GM18868 (cell line): ENCODE results near the gene LIMCH1.

Experiments used
- ATAC-seq: cut with Tn5 transposase; IDR thresholded peaks from one replicate; pipeline ENCODE4 v1.9.1; 2021; ENCODE audit warnings: mild to moderate bottlenecking, moderate library complexity; ENCODE audit not compliant: unreplicated experiment

LIMCH1 gene

DNA sequence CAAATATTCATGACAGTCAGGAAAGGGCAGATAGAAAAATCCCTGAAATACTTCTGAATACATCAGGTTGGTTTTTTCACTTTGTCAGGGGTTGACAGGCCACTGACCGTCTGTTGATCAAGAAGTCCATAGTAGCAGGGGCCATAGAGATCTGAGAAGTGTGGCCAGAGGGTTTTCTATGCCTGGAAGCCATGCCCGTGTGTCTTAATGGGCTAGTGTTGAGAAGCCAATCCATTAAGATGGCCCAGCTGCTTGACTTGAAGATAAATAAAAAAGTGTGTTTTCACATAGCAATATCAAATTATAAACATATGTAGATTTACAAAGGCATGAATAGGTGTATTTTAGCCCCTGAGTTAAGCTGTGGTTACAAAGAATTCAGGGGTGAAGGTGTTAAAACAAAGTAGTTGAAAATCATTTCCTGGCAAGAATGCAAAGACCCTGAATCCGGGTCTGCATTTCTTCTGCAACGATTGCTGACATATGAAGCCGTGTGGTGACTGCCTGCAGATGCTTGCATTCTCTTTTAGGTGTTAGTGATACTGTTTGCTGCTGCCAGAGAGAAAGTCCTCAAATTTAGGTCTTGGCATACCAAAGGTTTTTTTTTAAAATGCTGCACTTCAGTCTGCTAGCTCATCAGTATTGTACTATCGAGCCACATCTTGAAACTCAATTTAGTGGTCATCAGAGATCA is 9.3 kb upstream of the LIMCH1 start:
- ATAC-seq: no peak

DNA sequence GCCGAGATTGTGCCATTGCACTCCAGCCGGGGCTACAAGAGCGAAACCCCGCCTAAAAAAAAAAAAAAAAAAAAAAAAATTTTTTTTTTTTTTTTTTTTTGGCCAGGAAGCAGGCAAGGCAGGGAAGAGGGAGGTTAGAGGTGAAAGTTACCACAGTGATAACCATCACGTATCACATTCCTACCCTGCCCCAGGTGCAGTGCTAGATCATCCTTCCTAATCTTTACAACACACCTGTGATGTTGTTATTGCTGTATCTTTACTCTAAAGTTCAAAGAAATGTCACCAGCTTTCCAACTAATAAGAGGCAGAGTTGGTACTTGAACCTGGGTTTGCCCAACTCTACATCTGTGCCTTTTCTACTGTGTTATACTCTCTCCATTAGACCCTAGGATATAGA is 7.2 kb upstream of the LIMCH1 start:
- no peak for ATAC-seq

DNA sequence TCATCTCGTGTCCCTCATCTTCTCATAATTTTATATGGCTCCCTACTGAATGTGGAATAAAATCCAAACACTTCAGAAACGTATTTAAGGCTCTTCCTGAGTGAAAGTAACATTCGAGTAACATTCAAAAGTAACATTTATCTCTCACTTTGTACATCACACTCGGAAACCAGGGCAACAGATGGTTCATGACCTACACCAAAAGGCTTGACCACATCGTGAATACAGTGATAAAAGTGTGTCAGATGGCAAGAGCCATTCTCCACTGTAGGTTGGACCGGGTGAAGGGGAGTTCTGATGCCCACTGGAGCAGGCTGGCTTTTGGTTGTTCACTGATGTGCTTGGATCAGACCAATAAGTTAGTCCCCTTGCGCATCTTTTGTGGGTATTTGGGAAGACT is 5.6 kb upstream of the LIMCH1 start:
- no peak for ATAC-seq

DNA sequence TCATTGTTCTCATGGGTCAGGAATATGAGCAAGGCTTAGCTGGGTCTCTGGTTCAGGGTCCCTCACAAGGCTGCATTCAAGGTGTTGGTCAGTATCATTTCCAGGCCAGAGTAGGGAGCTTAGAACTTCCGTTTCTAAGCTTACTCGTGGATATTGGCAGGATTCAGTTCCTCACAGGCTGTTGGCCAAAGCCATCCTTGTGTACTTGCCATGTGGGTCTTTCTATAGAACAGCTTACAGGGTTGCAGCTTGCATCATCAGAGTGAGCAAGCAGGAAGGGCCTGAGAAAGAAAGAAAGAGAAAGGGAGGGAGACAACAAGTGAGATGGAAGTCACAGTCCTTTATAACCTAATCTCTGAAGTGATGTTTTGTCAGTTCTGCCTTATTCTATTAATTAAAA is 5.1 kb upstream of the LIMCH1 start:
- ATAC-seq: no peak

DNA sequence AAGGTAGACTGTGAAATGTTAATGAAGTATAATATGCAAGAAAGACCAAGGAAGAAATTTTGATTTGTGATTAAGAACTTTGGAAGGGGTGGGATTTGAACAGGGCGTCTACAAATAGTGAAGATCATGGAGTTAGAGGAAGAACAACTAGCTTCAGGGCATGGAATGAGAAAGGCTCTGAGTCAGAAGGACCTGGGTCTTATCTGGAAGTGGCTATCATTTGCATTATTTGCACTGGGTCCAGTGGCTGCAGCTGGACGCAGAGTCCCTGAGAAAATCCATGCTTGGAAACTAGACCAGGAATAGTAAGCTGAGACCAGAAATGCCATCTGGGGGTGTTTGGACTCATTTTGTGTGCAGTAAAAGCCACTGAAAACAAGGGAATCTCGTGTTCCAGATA is 4.3 kb upstream of the LIMCH1 start:
- ATAC-seq: no peak

DNA sequence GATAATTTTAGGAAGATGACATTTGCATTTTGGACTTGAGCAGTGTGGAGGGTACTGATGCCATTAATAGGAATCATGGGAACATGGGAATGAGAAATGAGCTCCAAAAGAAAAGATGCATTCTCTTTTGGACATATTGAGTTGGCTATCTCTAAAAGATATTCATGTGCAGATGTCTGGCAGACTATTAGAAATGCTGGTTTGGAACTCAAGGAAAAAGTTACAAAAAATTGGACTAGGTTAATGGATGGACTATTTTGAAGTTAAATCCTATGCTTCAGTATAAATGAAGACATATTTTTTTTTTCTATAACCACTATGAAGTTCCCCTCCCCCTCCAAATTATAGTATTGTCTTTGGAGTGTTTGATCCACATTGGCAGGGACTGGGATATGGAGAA is 3.6 kb upstream of the LIMCH1 start:
- no peak for ATAC-seq

DNA sequence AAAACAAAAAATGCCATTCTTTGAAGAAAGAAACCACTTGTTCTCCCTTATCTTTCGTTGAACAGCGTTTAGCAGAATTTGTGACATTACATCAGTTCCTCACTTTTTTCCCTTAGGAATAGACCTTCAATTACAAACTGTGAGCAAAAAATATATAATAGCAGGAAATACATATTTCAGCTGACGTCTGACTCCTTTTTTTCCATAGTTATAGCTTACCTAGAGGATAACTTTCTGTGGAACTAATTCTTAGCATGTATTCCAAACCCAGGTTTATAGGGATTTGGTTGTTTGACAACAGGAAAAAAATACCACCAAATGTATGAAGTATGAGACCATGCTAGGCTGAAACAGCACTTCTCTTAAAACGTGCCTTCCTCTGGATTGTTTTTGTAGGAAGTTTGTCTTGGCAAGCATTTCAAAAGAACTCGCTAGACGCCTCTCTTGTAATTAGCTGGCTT is 2.0 kb upstream of the LIMCH1 start:
- no peak for ATAC-seq

DNA sequence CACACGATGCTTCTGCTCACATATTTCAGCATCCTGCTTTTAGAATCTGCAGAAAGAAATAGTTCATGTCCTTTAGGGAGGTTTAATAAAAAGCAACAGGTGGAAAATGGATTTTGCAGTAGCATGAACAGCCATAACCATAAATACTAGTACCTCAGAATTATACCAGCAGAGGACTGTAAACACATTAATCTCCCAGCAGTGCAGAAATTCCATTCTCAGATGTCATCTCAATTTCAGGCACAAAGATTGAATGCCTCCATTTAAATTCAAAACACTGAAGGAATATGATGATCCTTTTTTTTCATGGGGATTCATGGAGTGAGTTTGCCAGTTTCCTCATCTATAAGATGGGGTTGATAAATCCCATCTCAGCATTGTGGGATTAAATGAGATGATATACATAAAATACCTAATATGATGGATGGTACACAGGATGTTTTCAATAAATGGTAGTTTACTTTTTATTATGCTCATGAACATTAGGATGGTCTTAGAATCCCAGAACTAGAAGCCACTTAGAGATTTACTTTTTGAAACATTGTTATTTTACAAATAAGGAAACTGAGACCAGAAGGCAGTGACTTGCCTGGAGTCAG is 566 bp upstream of the LIMCH1 start:
- no peak for ATAC-seq

DNA sequence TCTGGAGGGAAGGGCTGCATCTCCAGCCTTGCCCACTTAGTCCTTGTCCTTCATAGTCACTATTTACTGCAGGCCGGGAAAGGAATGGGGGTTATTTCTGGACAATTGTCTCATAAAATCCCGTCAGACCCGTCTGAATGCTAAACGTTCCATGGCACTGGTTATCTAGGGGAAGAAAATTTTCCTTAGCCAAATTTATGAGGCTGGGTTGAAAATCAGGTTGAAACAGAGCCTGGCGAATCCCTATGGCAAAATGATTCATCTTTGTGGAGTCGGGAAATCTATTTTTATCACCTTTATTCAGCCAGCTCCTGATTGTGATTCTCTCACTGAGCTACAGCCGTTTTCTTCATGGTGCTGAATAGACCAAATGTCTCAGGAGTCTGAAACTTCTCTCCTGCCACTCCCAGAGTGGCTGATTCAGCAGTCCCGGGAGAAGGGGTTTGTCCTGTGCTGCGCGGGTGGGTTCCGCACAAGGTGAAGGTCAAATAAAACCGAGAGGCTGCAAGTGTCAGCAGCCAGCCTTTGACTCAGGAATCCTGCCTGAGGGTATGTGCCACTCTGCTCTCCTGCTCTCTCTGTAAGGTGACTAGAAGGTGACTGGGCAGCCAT is 1.0 kb downstream of the LIMCH1 start:
- no peak for ATAC-seq

DNA sequence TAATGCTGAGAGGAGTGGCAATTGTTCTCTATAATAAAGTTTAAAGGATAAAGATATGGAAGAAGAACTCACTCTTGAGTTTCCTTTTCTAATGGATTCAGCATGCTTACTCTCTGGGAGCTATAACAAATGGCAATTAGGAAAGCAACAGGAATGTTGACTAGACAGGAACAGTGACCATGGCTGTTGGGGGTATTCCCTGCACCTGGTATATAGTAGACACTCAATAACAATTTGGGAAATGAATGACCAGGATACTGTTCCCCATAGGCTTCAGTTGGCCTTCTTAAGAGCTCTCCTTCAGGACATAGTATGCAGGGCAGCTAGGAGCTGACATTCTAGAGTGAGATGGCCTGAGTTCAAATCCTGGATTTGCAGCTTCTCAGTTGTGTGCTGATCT is 1.8 kb downstream of the LIMCH1 start:
- no peak for ATAC-seq

DNA sequence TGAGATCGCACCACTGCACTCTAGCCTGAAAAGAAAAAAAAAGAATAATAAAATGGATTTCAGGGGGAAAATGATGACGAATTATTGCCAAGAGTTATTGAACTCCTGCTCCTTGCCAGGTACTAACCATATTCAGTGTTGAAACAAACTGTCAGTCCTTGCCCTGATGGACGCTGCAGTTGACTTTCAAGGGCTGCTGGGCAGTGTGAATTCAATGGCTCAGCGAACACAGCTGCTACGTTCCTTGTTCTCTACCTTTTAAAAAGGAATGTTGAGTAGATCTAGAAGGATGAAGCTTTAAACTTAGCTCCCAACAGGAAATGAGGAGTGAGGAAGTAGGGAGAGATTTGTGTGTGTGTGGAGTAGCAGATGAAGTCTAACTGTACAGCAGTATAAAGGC is 2.7 kb downstream of the LIMCH1 start:
- no peak for ATAC-seq

DNA sequence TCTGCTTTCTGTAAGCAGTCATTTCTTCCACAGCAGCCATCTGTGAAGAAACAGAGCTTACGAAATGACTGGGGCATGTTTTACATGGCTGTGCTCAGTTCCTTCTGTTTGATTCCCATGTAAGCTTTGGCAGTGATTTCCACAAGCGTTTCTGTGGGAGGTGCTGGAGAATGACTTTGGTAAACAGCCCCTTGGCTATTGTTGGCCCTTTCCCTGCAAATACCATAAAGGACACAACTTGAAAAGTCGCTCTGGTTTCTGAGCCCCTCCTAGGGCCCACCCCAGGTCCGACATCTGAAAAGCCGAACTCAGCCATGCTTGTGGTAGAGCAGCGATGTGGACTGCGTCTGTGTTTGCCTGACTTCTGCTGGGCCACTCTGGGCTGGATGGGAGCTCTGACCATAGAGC is 3.7 kb downstream of the LIMCH1 start:
- ATAC-seq: no peak

DNA sequence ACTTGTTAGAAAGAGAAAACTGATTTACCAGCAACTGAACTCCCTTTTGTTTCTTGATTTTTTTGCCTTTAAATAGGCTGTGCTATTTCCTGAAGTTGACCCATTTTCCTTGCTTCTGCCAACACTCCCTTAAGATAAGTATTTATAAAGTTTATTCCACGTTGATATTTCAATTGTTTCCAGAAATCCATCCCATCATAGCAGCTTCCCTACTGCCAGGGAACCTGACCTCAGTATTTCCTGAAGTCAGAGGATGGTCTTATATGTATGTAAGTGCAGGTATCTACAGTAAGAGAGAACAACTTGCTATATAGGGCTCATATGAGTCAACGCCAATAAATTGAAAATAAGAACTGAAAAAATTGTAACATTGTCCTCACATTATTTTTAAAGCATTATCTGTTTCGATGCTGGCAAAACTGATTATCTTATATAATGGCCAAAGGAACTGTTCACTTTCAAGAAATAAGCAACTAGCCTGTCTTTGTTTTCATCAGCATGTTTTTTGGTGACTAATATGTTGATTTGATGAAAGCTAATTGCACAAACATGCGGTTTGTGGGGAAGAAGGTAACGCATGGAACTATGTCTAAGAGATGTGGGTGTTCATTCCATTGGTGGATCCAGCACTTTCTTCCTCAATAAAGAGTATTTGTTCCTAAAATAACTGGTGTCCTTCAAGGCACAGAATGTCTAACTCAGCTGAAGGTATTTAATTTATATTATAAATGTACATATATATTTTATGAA is 4.7 kb downstream of the LIMCH1 start:
- no peak for ATAC-seq

DNA sequence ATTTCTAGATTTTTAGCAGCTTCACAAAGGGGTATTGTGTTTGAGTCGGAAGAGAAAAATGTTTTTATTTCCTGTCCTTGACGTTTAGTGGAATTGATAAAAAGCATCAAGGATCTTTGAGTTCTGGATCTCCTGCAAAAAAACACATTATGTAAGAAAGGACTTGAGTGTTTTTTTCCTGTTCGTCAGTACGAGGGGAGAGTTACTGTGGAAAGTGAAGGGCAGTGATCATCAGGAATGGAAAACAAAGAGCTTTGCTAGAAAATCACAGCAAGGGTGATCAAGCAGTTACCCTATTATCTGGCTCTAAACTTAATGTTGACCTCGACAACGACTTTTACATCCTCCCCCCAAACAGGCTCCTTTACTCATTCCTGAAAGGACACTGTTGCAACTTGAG is 7.3 kb downstream of the LIMCH1 start:
- ATAC-seq: no peak

DNA sequence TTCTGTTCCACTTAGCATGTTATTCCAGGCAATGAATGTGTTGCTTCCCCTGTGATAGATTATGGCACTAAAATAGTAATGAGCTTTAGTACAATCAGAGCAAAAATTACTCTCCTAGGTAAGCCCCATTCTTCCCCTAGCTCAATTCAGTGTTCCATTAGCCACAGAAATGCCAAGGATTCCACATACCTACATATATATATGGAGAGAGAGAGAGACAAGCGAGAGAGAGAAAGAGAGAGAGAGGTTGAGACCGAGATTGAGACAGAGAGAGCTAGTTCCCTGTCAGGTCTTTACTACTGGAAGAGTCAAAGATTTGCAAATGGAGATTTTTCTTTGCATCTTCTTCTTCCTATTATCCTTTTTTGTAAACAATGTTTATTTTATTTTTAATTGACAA is 8.7 kb downstream of the LIMCH1 start:
- ATAC-seq: no peak

DNA sequence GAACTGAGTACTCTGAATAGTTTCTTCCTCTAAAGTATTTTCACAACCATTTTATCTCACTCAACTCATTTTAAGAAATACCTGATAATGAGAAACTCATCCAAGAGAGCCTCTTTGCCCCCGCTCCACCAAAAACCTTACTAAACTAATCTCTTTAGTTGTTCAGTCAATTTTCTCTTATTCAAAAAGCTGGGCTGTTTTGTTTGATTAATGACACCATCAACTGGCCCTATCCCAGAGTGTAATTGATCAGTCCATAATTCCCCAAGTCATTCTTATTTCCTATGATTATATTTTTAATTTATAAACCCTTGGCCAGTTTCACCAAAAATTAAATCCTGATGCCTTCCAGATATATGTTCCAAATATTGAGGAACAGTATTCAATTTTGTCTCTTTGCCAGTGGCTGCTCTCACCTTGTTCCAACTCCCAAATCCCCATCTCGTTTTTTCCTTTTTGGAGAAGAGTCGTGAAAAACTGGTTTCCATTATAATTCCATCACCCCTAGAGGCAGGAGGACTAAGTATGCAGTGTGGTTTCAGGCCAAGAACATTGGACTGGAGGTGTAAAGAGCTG is 10.4 kb downstream of the LIMCH1 start:
- no peak for ATAC-seq

DNA sequence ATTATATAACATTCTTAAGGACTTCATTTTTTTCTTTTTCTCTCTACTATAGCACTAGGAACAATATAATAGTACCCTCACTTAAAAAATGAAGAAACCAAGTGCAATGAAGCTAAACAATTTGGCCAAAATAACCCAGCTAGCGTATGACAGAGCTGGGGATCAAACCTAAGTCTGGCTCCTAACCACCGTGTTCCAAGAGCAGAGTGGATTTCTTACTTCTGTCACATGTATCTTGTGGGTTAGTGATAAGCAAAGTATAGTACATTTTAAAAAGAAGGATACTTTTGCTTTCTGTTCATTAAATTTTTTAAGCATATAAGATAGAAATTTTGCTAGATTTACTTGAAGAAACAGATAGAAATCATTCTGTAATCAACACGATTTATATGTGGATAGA is 11.5 kb downstream of the LIMCH1 start:
- ATAC-seq: no peak

DNA sequence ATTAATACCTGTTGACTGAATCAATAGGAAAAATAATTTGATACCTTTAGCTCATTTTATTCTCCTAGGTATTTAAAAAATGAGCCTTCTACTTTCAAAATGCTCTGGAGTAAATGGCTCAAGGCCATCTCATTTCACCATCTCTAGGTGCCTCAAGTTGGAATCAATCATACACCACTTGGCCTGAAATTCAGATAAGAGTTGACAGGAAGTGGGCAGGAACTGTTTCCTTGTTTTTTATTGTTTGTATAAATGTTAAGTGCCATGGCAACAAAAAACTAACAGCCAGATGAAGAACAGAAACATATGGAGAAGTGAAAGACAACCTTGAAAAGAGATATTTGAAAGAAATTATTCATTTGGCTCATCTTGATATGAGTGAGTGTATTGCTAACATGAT is 12.4 kb downstream of the LIMCH1 start:
- ATAC-seq: no peak

DNA sequence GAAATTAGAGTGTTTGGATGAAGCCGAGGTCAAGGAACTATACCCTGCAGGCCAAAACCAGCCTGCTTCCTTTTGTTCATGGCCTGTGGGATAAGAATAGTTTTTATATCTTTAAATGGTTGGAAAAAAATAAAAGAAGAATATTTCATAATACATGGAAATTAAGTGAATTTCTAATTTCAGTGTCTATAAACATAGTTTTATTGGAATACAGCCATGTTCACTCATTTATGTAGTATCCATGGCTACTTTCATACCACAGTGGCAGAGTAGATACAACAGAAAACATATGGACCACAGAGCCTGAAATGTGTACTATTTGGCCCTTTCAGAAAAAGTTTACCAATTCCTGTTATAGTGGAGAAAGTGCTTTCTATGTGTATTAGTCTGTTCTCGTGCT is 13.6 kb downstream of the LIMCH1 start:
- ATAC-seq: no peak

DNA sequence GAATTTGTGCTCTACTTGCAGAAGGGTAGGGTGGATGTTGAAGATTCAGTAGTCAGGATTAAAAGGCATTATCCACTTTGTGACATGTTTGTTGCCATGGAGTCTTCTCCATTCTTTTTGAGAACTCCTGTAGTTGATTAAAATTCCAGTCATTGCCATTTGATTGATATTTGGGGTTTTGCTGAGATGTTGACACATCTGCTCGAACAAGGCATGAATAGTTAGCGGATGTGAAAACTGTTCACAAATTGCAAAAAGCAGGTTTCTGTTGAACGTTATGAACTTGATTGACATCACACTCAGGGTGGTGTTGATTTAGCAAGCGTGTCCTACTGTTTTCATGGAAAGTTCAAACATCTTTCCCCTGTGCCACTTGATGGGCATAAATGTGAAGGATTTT is 16.9 kb downstream of the LIMCH1 start:
- no peak for ATAC-seq

DNA sequence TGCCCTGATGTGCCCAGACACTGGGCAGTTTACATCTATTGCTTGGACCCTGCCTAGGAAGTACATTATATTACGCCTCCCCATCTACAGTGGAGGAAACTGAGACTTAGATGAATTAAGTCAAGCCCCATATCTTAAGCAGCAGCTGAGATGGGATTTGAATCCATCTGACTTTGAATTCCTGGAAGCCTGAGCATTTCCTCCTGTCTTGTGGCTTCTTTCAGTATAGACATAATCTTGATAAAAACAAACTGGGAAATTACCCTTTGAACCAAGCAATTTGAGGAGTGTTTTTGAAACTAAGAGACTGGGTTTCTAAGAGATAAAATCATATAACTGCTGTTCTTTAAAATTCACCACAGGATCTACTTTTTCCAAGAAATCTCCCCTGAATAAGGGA is 18.6 kb downstream of the LIMCH1 start:
- no peak for ATAC-seq
